GM11168 (cell line): Measurements from ENCODE around the gene ANKEF1.

Experiments
- in situ Hi-C: fragments of 300-500 bp; cut with MboI; formaldehyde crosslinking; loops from one replicate; pipeline ENCODE4 v1.12.0; 2022; ENCODE audit warnings: low sequenced_read_pairs; ENCODE audit not compliant: unreplicated experiment

ANKEF1 gene

DNA sequence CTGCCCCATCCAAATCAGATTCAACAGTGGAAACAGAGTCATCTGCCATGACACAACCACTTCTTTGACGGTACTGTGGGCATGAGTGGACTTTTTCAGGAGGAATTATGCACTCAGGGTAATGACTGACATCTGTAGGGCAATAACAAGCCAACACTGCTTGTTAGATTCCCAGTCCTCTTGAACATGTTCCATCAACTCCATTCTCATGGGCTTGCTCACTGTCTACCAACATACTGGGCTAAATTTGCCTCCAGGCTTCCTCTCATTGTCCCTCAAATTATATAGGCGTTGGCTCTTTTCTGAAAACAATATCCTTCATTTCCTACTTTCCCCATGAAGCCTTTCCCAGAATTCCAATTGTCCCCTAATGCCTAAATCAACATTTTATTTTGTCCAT is 43.1 kb downstream of the ANKEF1 start:
- in situ Hi-C loops, result loop anchor here (25.0 kb wide), 1 partner anchor 466 kb away; no protein-coding TSS in a partner anchor

DNA sequence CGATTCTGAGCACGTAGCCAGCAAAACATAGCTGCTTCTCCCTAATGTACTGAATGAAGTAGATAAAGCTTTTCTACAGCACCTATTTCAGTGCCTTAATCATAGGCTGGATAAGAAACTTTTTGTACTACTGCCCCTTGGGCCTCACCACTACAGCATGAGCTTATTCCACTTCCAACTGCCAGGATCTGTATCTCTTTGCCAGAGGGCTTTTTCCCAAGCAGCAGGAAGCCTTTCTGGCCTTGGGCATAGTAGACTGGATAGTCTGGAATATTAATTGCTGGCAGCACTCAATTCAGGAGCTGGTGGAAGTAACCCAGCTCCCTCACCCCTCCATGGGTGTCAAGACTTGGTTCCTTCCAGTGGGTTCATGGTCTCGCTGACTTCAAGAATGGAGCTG is 43.6 kb downstream of the ANKEF1 start:
- in situ Hi-C loops, result loop anchor here (25.0 kb wide), 1 partner anchor 466 kb away; no protein-coding TSS in a partner anchor

DNA sequence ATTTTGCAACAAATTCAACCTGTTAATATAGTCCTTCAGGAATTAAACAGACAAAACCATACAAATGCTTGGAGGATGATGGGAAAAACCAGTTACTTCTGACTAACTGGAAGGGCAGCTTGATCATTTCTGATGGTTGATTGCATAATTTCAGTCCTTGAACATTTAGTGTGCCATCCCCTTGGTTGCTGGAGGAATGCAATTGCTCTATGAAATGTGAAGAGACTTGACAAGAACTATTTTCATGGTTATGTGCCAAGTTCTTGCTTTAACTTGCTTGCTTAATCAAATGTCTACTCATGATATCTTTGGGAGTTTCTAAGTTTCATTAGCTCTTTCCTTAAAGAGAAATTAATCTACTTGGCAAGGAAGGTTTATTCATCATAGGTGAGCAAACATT is 45.2 kb downstream of the ANKEF1 start:
- in situ Hi-C loops, result loop anchor here (25.0 kb wide), 1 partner anchor 468 kb away; no protein-coding TSS in a partner anchor

DNA sequence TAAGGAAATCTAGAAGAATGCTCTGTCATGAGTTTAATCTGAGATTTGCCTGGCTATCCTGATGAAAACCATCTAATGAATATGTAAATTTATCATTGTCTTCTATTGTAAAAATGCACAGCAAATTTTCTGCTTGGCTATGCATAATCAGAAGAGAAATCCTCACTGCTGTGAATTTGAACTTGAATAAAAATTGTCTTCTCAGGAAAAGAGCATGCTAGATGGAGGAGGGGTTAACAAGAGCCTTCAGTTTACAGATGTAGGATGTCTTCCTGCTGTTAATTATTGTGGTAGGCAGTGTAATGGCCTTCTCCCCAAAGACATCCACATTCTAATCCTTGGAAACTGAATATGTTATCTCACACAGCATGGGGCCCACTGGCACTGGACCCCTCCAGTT is 45.8 kb downstream of the ANKEF1 start:
- in situ Hi-C loops, result loop anchor here (25.0 kb wide), 1 partner anchor 468 kb away; no protein-coding TSS in a partner anchor

DNA sequence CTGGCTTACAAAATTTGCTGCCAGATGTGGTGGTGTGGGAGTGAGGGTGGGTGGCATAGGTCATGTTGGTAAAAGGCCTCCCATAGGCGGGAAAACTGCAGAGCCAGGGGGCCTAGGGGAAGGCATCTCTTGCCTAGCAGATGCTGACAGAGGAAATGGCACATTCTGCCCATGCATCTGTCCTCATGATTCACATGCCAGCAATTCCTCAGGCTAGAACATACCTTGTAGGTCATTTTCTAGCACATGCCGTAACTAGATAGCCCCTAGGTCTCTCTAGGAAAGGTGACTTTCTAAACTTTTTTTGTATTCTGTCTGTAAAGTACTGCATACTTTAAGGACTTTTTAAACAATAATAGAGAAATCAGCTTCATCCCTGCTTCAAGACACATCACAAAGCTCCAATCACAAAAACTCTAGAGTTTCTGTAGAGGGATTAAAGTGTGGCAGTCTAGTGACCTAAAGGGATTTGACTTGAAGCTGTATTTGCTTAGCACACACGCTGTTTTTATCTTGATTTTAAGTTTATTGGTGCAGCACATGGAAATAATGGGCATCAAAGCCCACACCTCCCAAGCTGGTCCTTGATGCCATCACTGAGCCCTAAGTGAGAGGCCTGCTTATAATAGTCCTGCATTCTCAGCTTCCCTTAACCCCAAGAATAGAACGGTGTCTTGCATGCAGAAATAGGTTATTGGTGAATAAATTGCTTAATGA is 55.2 kb downstream of the ANKEF1 start:
- in situ Hi-C loops, result loop anchor here (5.0 to 25.0 kb wide), 2 partner anchors 108 to 478 kb away; no protein-coding TSS in a partner anchor

DNA sequence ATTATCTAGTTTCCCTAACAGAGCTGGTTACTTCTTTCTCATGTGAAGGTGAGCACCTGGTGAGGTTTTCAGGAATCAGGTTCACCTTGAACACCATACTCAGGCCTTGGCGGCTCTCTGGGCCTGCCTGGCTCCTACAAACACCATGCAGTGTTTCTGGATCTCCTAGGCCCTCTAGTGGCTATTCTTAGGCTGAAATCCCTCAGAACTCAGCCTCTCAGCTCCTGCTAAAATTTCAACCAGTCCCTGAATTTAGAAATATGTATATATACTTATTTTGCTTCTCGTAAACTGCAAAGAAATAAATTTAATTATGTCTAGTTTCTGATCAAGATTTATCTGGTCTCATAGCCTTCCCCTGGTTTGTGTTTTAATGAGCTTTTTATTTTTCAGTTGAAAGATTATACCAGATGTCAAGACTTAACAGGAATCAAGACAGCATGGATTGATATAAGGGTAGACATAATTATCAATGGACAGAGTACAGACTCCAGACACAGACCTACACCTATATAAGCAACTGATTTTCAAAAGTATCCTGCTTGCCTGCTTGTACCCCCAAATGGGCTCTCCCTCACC is 55.9 kb downstream of the ANKEF1 start:
- in situ Hi-C loops, result loop anchor here (5.0 to 25.0 kb wide), 2 partner anchors 108 to 478 kb away; no protein-coding TSS in a partner anchor

DNA sequence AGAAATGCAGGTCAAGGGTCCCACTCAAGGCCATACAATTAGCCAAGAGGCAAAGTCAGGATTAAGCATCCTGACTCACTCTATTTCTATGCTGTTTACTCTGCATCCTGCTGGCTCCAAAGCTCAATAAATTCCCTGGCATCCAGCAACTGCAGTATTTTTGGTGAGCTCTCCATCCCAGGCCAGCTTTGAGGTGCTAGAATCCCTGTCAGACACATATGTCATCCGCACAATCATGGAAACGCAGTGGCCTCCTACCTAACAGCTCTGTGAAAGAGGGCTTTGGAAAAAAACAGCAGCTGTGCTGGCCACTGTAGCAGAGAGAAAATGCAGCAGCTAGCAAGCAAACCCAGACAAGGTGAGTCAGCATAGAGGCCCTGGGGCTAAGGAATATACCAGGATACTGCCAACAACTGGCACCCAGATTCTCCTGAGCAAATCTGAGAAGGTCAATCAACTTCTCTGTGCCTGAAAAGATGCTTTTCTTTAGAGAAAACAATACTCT is 58.4 kb downstream of the ANKEF1 start:
- in situ Hi-C loops, result loop anchor here (5.0 to 25.0 kb wide), 2 partner anchors 111 to 481 kb away; no protein-coding TSS in a partner anchor

DNA sequence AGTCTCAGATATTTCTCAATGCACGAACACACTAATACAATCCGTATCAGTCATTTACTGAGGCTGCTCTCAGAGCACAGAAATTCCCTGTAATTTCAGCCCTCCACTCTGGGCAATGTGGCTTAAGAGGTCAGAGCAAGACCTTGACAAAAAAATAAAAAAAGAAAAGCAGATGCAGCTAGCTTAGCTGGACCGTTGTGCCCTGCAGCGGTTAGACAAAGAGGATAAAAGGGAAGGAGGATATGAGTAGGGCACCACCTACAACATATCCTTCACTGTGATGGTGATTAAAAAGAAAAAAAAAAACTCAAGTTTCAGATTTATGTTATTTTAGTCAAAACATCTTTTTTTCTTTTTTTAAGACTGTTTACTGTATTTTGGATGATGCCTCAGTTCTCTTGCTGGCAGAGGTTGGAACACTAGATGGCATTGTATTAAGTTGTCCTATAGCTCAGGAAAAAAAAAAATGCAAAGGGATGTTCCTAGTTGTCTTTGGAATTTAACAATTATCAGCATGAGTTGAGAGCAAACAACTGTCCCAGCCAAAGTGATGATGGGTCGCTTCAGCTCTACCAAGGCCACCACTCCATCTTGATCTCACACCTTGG is 59.9 kb downstream of the ANKEF1 start:
- in situ Hi-C loops, result loop anchor here (5.0 to 25.0 kb wide), 2 partner anchors 112 to 482 kb away; no protein-coding TSS in a partner anchor

DNA sequence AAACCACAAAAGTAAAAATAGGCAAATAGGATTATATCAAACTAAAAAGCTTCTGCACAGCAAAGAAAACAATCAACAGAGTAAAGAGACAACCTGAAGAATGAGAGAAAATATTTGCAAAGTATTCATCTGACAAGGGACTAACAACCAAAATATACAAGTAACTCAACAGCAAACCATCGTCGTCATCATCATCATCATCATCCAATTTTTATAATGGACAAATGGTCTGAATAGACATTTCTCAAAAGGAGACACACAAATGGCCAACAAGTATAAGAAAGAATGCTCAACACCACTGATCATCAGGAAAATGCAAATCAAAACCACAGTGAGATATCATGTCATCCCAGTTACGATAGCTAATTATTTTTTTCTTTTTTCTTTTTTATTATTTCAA is 62.0 kb downstream of the ANKEF1 start:
- in situ Hi-C loops, result loop anchor here (25.0 kb wide), 1 partner anchor 484 kb away; no protein-coding TSS in a partner anchor

DNA sequence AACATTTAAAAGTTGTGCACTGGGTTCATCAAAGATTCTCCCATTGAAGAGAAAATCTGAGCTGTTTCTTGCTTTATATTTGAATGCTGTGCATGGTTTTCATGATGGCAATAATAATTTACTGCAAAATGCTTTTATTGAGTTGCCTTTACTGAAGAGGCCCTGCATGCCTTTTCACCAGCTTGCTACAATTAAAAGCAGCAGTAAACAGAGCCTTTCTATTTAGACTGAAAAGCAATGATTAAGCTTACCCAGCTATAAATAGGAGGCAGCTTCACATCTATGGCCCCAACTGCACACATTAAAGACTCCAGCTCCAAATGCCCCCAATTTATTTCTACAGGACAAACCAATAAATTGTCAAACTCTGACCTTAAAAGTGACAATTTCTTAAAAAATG is 70.3 kb downstream of the ANKEF1 start:
- in situ Hi-C loops, result no loop called here
